GM12878 (cell line): ENCODE data around the gene IL34.

Source experiments
- CBFB ChIP-seq: IDR thresholded peaks from 2 replicates; pipeline ENCODE4 v1.6.1; 2016; ENCODE audit warnings: antibody characterized with exemption, low read depth
- TAF1 ChIP-seq: IDR thresholded peaks from 2 replicates; pipeline ENCODE4 v1.6.1; 2011; ENCODE audit warnings: mild to moderate bottlenecking, low read depth, low read length, borderline replicate concordance
- TARDBP ChIP-seq: IDR thresholded peaks from 2 replicates; pipeline ENCODE4 v1.6.1; 2016; ENCODE audit warnings: borderline replicate concordance
- TF ChIP-seq, protein P1 (sequence below): IDR thresholded peaks from 2 replicates; pipeline ENCODE4 v1.6.1; 2011; ENCODE audit warnings: mild to moderate bottlenecking, low read depth, low read length, moderate library complexity; ENCODE audit not compliant: insufficient replicate concordance

DNA sequence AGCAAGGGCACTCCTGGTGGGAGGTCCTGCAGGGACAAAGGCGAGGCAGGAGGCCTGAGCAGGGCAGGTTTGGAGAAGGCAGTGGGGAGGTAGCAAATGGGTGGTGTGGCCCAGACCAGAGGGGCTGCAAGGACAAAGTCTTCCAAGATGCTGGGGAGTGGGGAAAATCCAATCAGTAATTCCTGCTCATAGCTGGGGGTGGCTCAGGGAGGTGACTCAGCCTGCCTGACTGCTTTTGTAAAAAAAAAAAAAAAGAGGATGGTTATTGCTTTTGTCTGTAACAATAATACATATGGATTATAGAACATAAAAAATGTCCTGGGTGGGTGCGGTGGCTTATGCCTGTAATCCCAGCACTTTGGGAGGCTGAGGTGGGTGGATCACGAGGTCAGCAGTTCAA lies 5.2 kb downstream of the IL34 start:
- no peak for TF ChIP-seq CBFB
- no peak for TF ChIP-seq TARDBP
- TF ChIP-seq TAF1: no peak
- TF ChIP-seq, protein P1, sequence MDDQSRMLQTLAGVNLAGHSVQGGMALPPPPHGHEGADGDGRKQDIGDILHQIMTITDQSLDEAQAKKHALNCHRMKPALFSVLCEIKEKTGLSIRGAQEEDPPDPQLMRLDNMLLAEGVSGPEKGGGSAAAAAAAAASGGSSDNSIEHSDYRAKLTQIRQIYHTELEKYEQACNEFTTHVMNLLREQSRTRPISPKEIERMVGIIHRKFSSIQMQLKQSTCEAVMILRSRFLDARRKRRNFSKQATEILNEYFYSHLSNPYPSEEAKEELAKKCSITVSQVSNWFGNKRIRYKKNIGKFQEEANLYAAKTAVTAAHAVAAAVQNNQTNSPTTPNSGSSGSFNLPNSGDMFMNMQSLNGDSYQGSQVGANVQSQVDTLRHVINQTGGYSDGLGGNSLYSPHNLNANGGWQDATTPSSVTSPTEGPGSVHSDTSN: no peak
